Activated naive CD4-positive, alpha-beta T cell treated with Interleukin-2 at 50 U/mL for 16 hours (primary cell): ENCODE measurements around the gene MPZL3.
"Not testable (repeated sequence)": the region's sequence is repeated elsewhere in the genome, so short reads cannot be mapped to it uniquely, and the experiment has no call there.

Experiments used
- DNase-seq: peaks from one replicate; pipeline ENCODE4 v3.0.0-alpha.2; 2020

Gene MPZL3

GRCh38 chr11:118211006-118211405 lies 41.2 kb downstream of the MPZL3 start:
- DNase-seq = no peak

- no peak for DNase-seq
Measured at GRCh38 chr11:118210323-118210722, 41.8 kb downstream of the MPZL3 start.

- DNase-seq = no peak
Measured at GRCh38 chr11:118209033-118209432, 43.1 kb downstream of the MPZL3 start.

GRCh38 chr11:118207079-118207478 lies 45.1 kb downstream of the MPZL3 start:
- no peak for DNase-seq

DNA sequence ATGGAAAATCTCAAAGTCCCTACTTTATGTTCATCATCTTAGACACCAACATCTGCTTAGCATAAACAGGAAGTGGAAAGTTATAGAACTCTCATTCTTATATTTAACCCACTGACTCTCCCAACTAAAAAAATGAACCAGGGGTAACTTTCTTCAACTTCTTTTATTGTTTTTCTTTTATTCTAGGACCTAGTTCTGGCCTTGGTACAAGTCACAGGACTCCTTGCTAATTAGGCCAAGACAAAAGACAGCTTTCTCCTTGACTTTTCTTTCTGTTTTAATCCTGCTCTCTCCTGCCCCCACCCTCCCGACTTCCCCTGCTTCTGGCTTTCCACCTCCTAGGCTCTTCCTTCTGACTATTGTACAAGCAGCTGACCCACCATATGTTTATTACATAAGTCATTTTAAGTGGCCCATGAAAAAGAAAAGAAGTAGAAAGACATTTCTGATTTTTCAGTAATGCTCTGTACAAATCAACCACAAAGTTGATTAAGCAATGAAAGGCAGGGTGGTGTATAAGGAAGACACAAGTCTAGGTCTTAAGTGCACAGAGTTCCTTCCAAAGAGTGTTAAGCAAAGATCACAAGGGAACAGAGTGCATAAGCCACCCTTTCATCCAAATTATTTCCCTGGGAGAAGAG lies 45.7 kb downstream of the MPZL3 start:
- DNase-seq = no peak

DNA sequence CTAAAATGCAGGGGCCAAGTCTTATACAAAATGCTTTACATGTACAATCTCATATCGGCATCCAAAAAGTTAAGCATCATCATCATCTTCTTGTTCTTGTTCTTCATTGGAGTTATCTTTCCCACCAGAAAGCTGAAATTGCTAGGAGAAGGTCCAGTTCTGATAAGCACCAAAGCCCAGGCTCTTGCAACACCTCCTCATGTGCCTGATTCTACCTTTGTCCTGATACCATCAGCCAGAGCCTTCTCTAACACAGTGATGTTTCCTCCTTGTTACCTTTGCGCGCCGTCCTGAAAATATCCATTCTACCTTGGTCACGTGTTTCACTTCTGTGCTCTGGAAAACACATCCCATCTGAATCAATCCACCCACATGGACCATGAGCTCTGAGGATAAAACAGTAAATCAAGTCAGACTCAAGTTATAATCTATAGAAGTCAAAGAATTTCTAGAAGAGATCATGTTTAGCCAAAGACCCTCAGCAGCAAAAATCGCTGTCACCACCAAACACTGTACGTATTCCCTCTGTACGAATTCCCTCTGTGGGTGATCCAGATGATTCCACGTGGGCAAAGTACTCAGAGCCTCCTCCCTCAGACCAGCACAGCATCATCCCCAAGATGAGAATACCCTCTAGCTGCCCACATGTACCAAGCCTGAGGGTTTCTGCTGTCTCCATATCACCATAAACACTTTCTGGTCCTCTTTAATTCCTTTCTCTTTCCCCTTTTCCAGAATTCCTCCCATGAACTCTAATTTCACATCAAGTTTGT lies 46.4 kb downstream of the MPZL3 start:
- DNase-seq = no peak

GRCh38 chr11:118202599-118203422 lies 49.4 kb downstream of the MPZL3 start:
- DNase-seq = peak; percentile 56

GRCh38 chr11:118201966-118202365 lies 50.2 kb downstream of the MPZL3 start:
- no peak for DNase-seq

DNA sequence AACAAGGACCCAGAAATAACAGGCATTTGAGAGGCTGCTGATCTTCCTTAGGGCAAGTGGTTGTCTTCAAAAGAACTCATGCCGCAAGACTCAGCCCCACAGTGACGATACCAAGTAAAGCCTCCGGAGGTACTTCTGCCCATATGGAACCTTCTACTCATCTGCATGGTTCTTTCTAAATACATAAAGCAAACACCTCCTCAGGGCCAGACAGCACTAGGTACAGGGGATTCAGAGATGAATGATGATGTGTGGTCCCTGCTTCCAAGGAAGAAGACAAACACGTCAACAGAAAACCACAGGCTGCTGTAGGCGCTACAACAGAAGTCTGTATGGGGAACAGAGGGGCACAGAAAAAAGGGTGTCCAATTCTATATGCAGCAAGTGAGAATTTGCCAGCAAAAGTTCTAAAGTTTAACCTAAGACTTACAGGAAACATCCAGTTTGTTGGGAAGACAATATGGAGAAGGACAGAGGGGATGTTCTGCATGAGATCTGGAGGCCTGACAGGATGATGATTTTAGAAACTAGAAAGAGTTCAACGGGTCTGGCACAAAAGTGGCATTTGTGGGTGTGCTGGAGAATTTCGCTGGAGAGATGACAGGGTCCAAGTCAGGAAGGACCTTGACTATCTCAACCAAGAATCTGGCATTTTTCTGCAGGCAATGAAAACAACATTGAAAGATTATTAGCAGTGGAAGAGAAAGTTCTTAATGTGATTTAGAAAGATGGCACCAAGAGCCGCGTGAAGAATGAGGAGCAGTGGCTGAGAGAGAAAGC lies 51.1 kb downstream of the MPZL3 start:
- peak; percentile 60 for DNase-seq

DNA sequence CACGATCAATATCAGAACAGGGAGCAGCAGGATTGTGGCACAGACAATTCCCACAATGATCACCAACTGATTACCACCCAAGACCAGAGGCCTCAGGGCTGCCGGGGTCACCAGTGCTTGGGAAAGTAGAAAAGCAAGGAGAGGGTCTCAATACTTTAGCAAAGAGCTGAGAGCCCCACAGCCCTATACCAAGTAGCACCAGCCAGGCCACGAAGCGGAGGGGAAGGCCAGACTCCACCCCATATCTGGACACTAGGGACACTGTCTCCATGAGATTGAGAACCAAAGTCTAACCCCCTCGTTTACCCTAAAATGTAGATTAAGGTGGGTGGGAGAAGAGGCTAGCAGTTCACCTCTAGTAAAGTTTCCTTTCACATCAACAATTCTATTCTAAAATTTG lies 51.7 kb downstream of the MPZL3 start:
- DNase-seq = no peak

DNA sequence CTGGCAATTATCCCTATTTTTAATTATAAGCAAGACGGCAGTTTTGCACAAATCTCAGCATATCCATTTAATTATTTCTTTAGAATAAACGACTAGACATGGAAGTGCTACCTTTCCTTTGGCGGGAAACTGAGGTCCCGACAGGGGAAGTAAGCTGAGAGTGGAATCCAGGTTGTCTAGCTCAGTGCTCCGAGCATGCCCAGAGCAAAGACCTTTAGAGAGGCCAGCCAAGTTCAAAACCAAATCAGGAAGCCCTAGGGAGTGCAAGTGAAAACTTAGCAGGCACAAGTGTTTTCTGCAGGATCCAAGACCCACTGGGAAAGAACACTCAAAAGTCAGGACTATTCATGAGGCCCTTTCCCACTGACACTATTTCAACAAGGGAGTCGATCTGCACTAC lies 53.0 kb downstream of the MPZL3 start:
- no peak for DNase-seq

DNA sequence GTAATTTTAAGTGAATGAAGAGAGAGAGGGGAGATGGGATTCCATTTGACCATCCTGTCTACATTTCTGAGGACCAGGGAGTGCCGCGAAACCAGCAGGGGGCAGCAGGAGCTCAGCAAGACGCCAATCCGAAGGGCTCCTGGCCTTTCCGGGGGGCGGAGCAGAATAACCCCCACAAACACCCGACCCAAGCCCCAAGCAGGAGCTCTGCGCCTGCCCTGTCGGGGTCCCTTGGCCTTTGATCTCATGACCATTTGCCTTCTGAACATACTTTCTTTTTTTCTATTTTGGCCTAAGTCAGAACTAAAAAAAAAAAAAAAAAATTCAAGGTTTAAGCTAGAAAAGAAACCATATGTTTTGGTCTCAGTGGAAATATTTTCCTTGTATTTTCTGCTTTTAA lies 53.8 kb downstream of the MPZL3 start:
- DNase-seq = peak; percentile 84

DNA sequence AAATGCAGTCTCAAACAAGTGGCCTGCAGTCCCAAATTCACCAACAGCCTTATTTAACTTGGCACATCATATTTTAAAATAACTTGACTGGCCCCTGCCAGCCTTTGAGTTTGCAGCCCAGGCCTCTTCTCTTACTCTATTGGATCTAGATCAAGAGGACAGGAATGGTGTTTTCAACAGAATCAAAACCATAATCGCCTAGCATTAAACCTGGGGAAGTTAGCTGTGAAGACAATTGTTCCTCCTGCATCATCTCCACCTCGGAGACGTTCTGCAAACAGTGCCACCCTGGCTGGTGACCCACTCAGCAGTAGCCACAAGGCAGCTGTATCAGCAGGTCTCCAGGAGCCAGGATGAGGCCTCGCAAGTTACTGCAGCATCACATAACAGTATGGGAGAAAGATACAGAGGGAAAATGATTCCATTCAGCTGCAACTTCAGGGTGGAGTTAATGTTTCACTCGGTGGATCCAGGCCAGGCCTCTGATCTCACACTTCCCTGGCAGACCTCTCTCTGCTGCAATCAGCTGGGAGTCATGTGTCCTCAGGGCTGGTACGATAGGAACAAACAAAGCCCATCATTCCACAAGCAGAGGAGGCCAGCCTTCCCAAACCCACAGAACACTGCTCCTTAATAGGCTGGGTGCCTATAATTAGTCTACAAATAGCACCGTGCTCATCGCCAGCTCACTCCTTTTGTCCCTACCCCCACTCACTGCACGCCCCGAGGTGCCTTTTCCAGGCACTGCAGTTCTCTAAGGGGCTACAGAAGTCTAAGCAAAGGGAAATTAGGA lies 57.1 kb downstream of the MPZL3 start:
- DNase-seq = no peak

- no peak for DNase-seq
Measured at GRCh38 chr11:118193910-118194566, 58.1 kb downstream of the MPZL3 start.

DNA sequence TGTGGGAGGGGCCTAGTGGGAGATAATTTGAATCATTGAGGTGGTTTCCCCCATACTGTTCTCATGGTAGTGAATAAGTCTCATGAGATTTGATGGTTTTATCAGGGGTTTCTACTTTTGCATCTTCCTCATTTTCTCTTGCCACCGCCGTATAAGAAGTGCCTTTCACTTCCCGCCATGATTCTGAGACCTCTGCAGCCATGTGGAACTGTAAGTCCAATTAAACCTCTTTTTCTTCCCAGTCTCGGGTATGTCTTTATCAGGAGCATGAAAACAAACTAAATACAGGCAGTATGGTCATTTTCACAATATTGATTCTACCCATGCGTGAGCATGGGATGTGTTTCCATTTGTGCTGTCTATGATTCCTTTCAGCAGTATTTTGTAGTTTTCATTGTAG lies 59.3 kb downstream of the MPZL3 start:
- not testable (repeated sequence) for DNase-seq

GRCh38 chr11:118190942-118191506 lies 61.1 kb downstream of the MPZL3 start:
- not testable (repeated sequence) for DNase-seq

GRCh38 chr11:118186346-118187107 lies 65.6 kb downstream of the MPZL3 start:
- no peak for DNase-seq

- no peak for DNase-seq
Measured at GRCh38 chr11:118184784-118185579, 67.2 kb downstream of the MPZL3 start.

- not testable (repeated sequence) for DNase-seq
Measured at GRCh38 chr11:118183691-118184090, 68.5 kb downstream of the MPZL3 start.
